BE2C (cell line): ENCODE data around the gene CHD3.
A peak's percentile ranks its signal among the peaks of the same experiment; 100 is the strongest.

ENCODE experiments used
- DNase-seq: peaks from one replicate; pipeline ENCODE4 v3.0.0-alpha.2; 2020
- H3K27me3 ChIP-seq: fragments of 250-450 bp; sonication (Bioruptor Pico); 2 replicates; pipeline ENCODE4 v1.5.1; 2020; ENCODE audit warnings: mild to moderate bottlenecking
- H3K36me3 ChIP-seq: fragments of 250-450 bp; sonication (Bioruptor Pico); 2 replicates; pipeline ENCODE4 v1.5.1; 2020; ENCODE audit warnings: mild to moderate bottlenecking
- H3K4me1 ChIP-seq: fragments of 250-450 bp; sonication (Bioruptor Pico); 2 replicates; pipeline ENCODE4 v1.5.1; 2020
- H3K4me3 ChIP-seq: 2 replicates; pipeline ENCODE4 v1.5.1; 2011; ENCODE audit warnings: low read depth, low read length
- H3K9me3 ChIP-seq: fragments of 250-450 bp; sonication (Bioruptor Pico); 2 replicates; pipeline ENCODE4 v1.5.1; 2020
- TF ChIP-seq, protein P1 (sequence below): IDR thresholded peaks from 2 replicates; pipeline ENCODE4 v1.5.1; 2012; ENCODE audit warnings: mild to moderate bottlenecking, low read depth, low read length

The CHD3 gene

GRCh38 chr17:7852919-7853690 is 35.5 kb upstream of the CHD3 start:
- no peak for DNase-seq
- H3K4me1 ChIP-seq, result peaks cover 3% of the 10 kb centered on the region; the same call in 1 of the 2 replicates
- no peaks in the 10 kb centered on the region for H3K27me3 ChIP-seq
- TF ChIP-seq, protein P1, sequence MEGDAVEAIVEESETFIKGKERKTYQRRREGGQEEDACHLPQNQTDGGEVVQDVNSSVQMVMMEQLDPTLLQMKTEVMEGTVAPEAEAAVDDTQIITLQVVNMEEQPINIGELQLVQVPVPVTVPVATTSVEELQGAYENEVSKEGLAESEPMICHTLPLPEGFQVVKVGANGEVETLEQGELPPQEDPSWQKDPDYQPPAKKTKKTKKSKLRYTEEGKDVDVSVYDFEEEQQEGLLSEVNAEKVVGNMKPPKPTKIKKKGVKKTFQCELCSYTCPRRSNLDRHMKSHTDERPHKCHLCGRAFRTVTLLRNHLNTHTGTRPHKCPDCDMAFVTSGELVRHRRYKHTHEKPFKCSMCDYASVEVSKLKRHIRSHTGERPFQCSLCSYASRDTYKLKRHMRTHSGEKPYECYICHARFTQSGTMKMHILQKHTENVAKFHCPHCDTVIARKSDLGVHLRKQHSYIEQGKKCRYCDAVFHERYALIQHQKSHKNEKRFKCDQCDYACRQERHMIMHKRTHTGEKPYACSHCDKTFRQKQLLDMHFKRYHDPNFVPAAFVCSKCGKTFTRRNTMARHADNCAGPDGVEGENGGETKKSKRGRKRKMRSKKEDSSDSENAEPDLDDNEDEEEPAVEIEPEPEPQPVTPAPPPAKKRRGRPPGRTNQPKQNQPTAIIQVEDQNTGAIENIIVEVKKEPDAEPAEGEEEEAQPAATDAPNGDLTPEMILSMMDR, result no peak
- no peak overlapping the region for H3K4me3 ChIP-seq
- H3K9me3 ChIP-seq, result no peaks in the 10 kb centered on the region
- H3K36me3 ChIP-seq, result peaks cover 30% of the 10 kb centered on the region

GRCh38 chr17:7853691-7854038 is 34.9 kb upstream of the CHD3 start:
- Histone ChIP-seq H3K4me1 (peaks cover 3% of the 10 kb centered on the region; the same call in 1 of the 2 replicates), H3K9me3 (no peaks in the 10 kb centered on the region), H3K36me3 (peaks cover 31% of the 10 kb centered on the region), H3K27me3 (no peaks in the 10 kb centered on the region), H3K4me3 (no peak overlapping the region)
- TF ChIP-seq, protein P1, result no peak
- no peak for DNase-seq

DNA sequence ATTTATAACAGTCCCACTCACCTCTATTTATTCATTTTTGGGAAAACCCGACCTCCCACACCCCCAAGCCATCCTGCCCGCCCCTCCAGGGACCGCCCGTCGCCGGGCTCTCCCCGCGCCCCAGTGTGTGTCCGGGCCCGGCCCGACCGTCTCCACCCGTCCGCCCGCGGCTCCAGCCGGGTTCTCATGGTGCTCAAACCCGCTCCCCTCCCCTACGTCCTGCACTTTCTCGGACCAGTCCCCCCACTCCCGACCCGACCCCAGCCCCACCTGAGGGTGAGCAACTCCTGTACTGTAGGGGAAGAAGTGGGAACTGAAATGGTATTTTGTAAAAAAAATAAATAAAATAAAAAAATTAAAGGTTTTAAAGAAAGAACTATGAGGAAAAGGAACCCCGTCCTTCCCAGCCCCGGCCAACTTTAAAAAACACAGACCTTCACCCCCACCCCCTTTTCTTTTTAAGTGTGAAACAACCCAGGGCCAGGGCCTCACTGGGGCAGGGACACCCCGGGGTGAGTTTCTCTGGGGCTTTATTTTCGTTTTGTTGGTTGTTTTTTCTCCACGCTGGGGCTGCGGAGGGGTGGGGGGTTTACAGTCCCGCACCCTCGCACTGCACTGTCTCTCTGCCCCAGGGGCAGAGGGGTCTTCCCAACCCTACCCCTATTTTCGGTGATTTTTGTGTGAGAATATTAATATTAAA is 34.4 kb upstream of the CHD3 start:
- H3K4me3 ChIP-seq, result no peak overlapping the region; the same call in 1 of the 2 replicates
- H3K4me1 ChIP-seq, result peaks cover 3% of the 10 kb centered on the region; the same call in 1 of the 2 replicates
- H3K36me3 ChIP-seq, result peaks cover 29% of the 10 kb centered on the region
- H3K9me3 ChIP-seq, result no peaks in the 10 kb centered on the region
- H3K27me3 ChIP-seq, result no peaks in the 10 kb centered on the region
- no peak for DNase-seq
- TF ChIP-seq, protein P1, result no peak

GRCh38 chr17:7854851-7855659 is 33.5 kb upstream of the CHD3 start, which contains the start of gene TMEM88:
TSS of gene TMEM88 (plus strand) at chr17:7855066. CDS start at chr17:7855075, 9 bp downstream.
- Histone ChIP-seq H3K4me1 (peaks cover 3% of the 10 kb centered on the region; the same call in 1 of the 2 replicates), H3K4me3 (peak within 1 kb of the TSS; percentile 79), H3K36me3 (peaks cover 25% of the 10 kb centered on the region), H3K9me3 (no peaks in the 10 kb centered on the region), H3K27me3 (no peaks in the 10 kb centered on the region)
- TF ChIP-seq, protein P1, result no peak
- no peak for DNase-seq

- peak overlapping the region; percentile 79 for H3K4me3 ChIP-seq
- H3K36me3 ChIP-seq, result peaks cover 25% of the 10 kb centered on the region
- no peaks in the 10 kb centered on the region for H3K9me3 ChIP-seq
- TF ChIP-seq, protein P1, result no peak
- no peak for DNase-seq
- H3K4me1 ChIP-seq, result peaks cover 3% of the 10 kb centered on the region; the same call in 1 of the 2 replicates
- H3K27me3 ChIP-seq, result no peaks in the 10 kb centered on the region
Measured at GRCh38 chr17:7855660-7856010, 33.0 kb upstream of the CHD3 start.
